WTC11 (cell line): ENCODE data around the gene LATS2. TPM values are rescaled to one million over a fixed set of nuclear protein-coding genes. Genes with fewer than 3 reads are reported as not detected.
A peak's percentile ranks its signal among the peaks of the same experiment; 100 is the strongest.

Experiments used
- ATAC-seq: fragments of 200-7000 bp; cut with Tn5 transposase; 2 replicates; pipeline ENCODE4 v1.10.0; 2021; ENCODE audit warnings: mild to moderate bottlenecking, moderate library complexity
- CTCF ChIA-PET: fragments of 300-600 bp; sonication (Branson Sonifier 250); formaldehyde crosslinking; loops from one replicate; lab custom pipeline; 2021; ENCODE audit warnings: antibody characterized with exemption; lab: Charles Lee
- POLR2A ChIA-PET: fragments of 350-600 bp; sonication (Branson Sonifier 250); formaldehyde crosslinking; loops from one replicate; lab custom pipeline; 2021; ENCODE audit warnings: antibody characterized with exemption; lab: Charles Lee
- DNase-seq: peaks from one replicate; pipeline ENCODE4 v3.0.0; 2021; ENCODE audit warnings: low spot score
- H3K27ac Mint-ChIP-seq: 2 replicates; pipeline ENCODE4 v1.8.0; 2021; ENCODE audit warnings: mixed read lengths
- H3K27me3 Mint-ChIP-seq: 2 replicates; pipeline ENCODE4 v1.8.0; 2021; ENCODE audit warnings: low read depth, mild to moderate bottlenecking, moderate library complexity, mixed read lengths
- H3K36me3 Mint-ChIP-seq: 2 replicates; pipeline ENCODE4 v1.8.0; 2021; ENCODE audit warnings: mixed read lengths
- H3K4me1 Mint-ChIP-seq: 2 replicates; pipeline ENCODE4 v1.8.0; 2022; ENCODE audit warnings: mixed read lengths
- H3K4me3 Mint-ChIP-seq: 2 replicates; pipeline ENCODE4 v1.8.0; 2021; ENCODE audit warnings: mild to moderate bottlenecking, moderate library complexity, mixed read lengths
- H3K9me3 Mint-ChIP-seq: 2 replicates; pipeline ENCODE4 v1.8.0; 2021; ENCODE audit warnings: mixed read lengths
- ARID4B ChIP-seq: sonication (generic); formaldehyde crosslinking; IDR thresholded peaks from 2 replicates; pipeline ENCODE4 v1.8.0; 2023; ENCODE audit warnings: missing genetic modification reagents, mild to moderate bottlenecking, borderline replicate concordance
- ATF6 ChIP-seq: sonication (generic); formaldehyde crosslinking; IDR thresholded peaks from 2 replicates; pipeline ENCODE4 v1.8.1; 2023; ENCODE audit warnings: mild to moderate bottlenecking, missing genetic modification reagents
- FOXK1 ChIP-seq: sonication (generic); formaldehyde crosslinking; IDR thresholded peaks from 2 replicates; pipeline ENCODE4 v1.8.0; 2022; ENCODE audit warnings: mild to moderate bottlenecking, moderate library complexity, missing genetic modification reagents
- GRHL2 ChIP-seq: fragments of 250-450 bp; sonication (Bioruptor Pico); IDR thresholded peaks from 2 replicates; pipeline ENCODE4 v1.8.0; 2022; ENCODE audit warnings: mild to moderate bottlenecking, moderate library complexity; ENCODE audit not compliant: insufficient replicate concordance, severe bottlenecking
- HMGA2 ChIP-seq: fragments of 250-450 bp; sonication (Bioruptor Pico); IDR thresholded peaks from 2 replicates; pipeline ENCODE4 v1.4.0; 2021; ENCODE audit warnings: mild to moderate bottlenecking, moderate library complexity
- STAT6 ChIP-seq: sonication (generic); formaldehyde crosslinking; conservative IDR thresholded peaks from 2 replicates; pipeline ENCODE4 v1.8.1; 2023; ENCODE audit warnings: mild to moderate bottlenecking, low read depth, missing genetic modification reagents, moderate library complexity
- ZNF512 ChIP-seq: sonication (generic); formaldehyde crosslinking; IDR thresholded peaks from 2 replicates; pipeline ENCODE4 v1.8.1; 2022; ENCODE audit warnings: missing genetic modification reagents, borderline replicate concordance
- ZNF532 ChIP-seq: fragments of 250-450 bp; sonication (Bioruptor Pico); IDR thresholded peaks from 2 replicates; pipeline ENCODE4 v1.9.0; 2021; ENCODE audit warnings: mild to moderate bottlenecking, borderline replicate concordance
- total RNA-seq: library from RNA; stranded (reverse); gene quantifications from 3 replicates; pipeline ENCODE4 v1.2.3, GENCODE V29; 2021
- TF ChIP-seq, protein P1 (sequence below): sonication (generic); formaldehyde crosslinking; IDR thresholded peaks from 2 replicates; pipeline ENCODE4 v1.8.1; 2022; ENCODE audit warnings: mild to moderate bottlenecking, missing genetic modification reagents, moderate library complexity, borderline replicate concordance
- TF ChIP-seq, protein P2 (sequence below): sonication (generic); formaldehyde crosslinking; IDR thresholded peaks from 2 replicates; pipeline ENCODE4 v1.8.0; 2022; ENCODE audit warnings: mild to moderate bottlenecking, missing genetic modification reagents

Gene LATS2
- total RNA-seq, 1 experiment from 2014 or later = 28.9 TPM

GRCh38 chr13:21065686-21066085, 4.3 kb upstream of the LATS2 start (continued):
- no peak for TF ChIP-seq ARID4B (CRISPR knock-in tag)
- TF ChIP-seq FOXK1 (CRISPR knock-in tag) = no peak

DNA sequence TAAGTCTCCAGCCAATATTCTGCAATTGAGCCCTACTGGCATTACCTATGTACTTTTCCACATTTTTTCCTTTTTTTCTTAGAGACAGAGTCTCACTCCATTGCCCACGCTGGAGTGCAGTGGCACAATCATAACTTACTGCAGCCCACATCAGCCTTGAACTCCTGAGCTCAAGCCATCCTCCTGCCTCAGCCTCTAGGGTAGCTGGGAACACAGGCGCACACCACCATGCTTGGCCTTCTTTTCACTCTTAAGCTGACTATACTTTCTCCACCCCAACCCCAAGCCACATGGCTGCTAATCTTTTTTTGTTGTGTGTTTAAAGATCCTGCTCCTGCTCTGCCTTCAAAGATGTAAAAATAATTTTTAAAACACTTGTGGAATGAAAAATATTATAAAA, 1.6 kb upstream of the LATS2 start:
- ChIA-PET CTCF (no interaction called here), POLR2A (interaction anchor here (0.5 kb wide), 1 partner anchor 119 kb away, joined by 3 read pairs; no protein-coding TSS in a partner anchor)
- DNase-seq (no peak), ATAC-seq (no peak)
- TF ChIP-seq ZNF532 (CRISPR knock-in tag) = no peak
- TF ChIP-seq GRHL2 (CRISPR knock-in tag) = no peak
- TF ChIP-seq, protein P1, sequence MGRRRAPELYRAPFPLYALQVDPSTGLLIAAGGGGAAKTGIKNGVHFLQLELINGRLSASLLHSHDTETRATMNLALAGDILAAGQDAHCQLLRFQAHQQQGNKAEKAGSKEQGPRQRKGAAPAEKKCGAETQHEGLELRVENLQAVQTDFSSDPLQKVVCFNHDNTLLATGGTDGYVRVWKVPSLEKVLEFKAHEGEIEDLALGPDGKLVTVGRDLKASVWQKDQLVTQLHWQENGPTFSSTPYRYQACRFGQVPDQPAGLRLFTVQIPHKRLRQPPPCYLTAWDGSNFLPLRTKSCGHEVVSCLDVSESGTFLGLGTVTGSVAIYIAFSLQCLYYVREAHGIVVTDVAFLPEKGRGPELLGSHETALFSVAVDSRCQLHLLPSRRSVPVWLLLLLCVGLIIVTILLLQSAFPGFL (CRISPR knock-in tag) = no peak
- TF ChIP-seq, protein P2, sequence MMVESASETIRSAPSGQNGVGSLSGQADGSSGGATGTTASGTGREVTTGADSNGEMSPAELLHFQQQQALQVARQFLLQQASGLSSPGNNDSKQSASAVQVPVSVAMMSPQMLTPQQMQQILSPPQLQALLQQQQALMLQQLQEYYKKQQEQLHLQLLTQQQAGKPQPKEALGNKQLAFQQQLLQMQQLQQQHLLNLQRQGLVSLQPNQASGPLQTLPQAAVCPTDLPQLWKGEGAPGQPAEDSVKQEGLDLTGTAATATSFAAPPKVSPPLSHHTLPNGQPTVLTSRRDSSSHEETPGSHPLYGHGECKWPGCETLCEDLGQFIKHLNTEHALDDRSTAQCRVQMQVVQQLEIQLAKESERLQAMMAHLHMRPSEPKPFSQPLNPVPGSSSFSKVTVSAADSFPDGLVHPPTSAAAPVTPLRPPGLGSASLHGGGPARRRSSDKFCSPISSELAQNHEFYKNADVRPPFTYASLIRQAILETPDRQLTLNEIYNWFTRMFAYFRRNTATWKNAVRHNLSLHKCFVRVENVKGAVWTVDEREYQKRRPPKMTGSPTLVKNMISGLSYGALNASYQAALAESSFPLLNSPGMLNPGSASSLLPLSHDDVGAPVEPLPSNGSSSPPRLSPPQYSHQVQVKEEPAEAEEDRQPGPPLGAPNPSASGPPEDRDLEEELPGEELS (CRISPR knock-in tag) = no peak
- no peak for TF ChIP-seq HMGA2 (CRISPR knock-in tag)
- TF ChIP-seq STAT6 (CRISPR knock-in tag) = no peak
- TF ChIP-seq ATF6 = no peak
- no peak for TF ChIP-seq ZNF512
- H3K4me3 Mint-ChIP-seq = no peak overlapping the region
- H3K36me3 Mint-ChIP-seq = no peaks in the 10 kb centered on the region
- no peaks in the 10 kb centered on the region for H3K27me3 Mint-ChIP-seq
- H3K4me1 Mint-ChIP-seq = peaks cover 27% of the 10 kb centered on the region
- peak overlapping the region; percentile 28 for H3K27ac Mint-ChIP-seq
- H3K9me3 Mint-ChIP-seq = no peaks in the 10 kb centered on the region
